K562 (cell line): Measurements from ENCODE around the gene EPO. TPM values are rescaled to one million over a fixed set of nuclear protein-coding genes. Genes with fewer than 3 reads are reported as not detected.

Experiments
- BDP1 ChIP-seq: IDR thresholded peaks from 3 replicates; pipeline ENCODE4 v1.6.1; 2011; ENCODE audit not compliant: insufficient read length, insufficient read depth
- ELF2 ChIP-seq: fragments of 250-450 bp; sonication (Bioruptor Pico); IDR thresholded peaks from 2 replicates; pipeline ENCODE4 v1.5.0; 2021; ENCODE audit warnings: mild to moderate bottlenecking
- ETS2 ChIP-seq: IDR thresholded peaks from 2 replicates; pipeline ENCODE4 v1.6.1; 2016; ENCODE audit warnings: borderline replicate concordance, missing genetic modification characterization, mild to moderate bottlenecking, moderate library complexity, missing compliant biosample characterization; ENCODE audit not compliant: poor library complexity, severe bottlenecking
- KLF13 ChIP-seq: fragments of 450-650 bp; IDR thresholded peaks from 2 replicates; pipeline ENCODE4 v1.6.1; 2016; ENCODE audit warnings: missing genetic modification characterization, low read depth, mild to moderate bottlenecking, missing compliant biosample characterization, moderate library complexity, borderline replicate concordance
- KLF16 ChIP-seq: IDR thresholded peaks from 2 replicates; pipeline ENCODE4 v1.6.1; 2016; ENCODE audit warnings: antibody characterized with exemption
- MAZ ChIP-seq, 2 experiments: fragments of 450-650 bp in 1 of 2; sonication (generic) in 1 of 2; formaldehyde crosslinking; IDR thresholded peaks in 1 of 2; conservative IDR thresholded peaks in 1 of 2; 2 replicates each; pipeline versions ENCODE4 v1.4.0 to v1.5.0; 2020; ENCODE audit warnings: mild to moderate bottlenecking in 1 of 2, missing genetic modification reagents in 1 of 2
- NELFE ChIP-seq: IDR thresholded peaks from 2 replicates; pipeline ENCODE4 v1.6.1; 2011; ENCODE audit warnings: mild to moderate bottlenecking; ENCODE audit not compliant: insufficient read depth, insufficient read length
- NFATC3 ChIP-seq: fragments of 450-650 bp; IDR thresholded peaks from 2 replicates; pipeline ENCODE4 v1.6.1; 2017; ENCODE audit warnings: mild to moderate bottlenecking
- ZBTB7A ChIP-seq: IDR thresholded peaks from 2 replicates; pipeline ENCODE4 v1.6.1; 2011; ENCODE audit warnings: low read depth, mild to moderate bottlenecking, low read length, moderate library complexity, borderline replicate concordance; ENCODE audit not compliant: control insufficient read depth
- ZNF431 ChIP-seq: sonication (generic); formaldehyde crosslinking; IDR thresholded peaks from 2 replicates; pipeline ENCODE4 v1.8.0; 2022; ENCODE audit warnings: mild to moderate bottlenecking, missing genetic modification reagents
- polyA plus RNA-seq, 8 experiments: library from polyadenylated mRNA; depleted of rRNA in 4 of 8; stranded (reverse) in 5 of 8; unstranded in 3 of 8; fragments of >200 nt; fragmentation: Nextera tagmentation in 2 of 8; fragmentation: Illumina TruSeq in 1 of 8; extraction: Ambion mirVana in 2 of 8; extraction: Trizol in 1 of 8; gene quantifications; 2 replicates each; pipeline versions ENCODE4 v1.2.1 to v1.2.3, GENCODE V29; 2011 to 2014; ENCODE audit warnings: inconsistent platforms in 1 of 8, missing spikeins in 1 of 8
- total RNA-seq, 7 experiments: library from RNA; depleted of rRNA in 6 of 7; stranded (reverse); fragments of >200 nt in 6 of 7; fragmentation: Illumina TruSeq in 2 of 7; extraction: Trizol in 2 of 7; gene quantifications; 2 replicates each; pipeline versions ENCODE4 v1.2.1 to v1.2.3, GENCODE V29; 2011 to 2021; ENCODE audit warnings: low replicate concordance in 1 of 7
- TF ChIP-seq, protein P1 (sequence below), 2 experiments: fragments of 450-650 bp in 1 of 2; sonication (generic) in 1 of 2; formaldehyde crosslinking in 1 of 2; IDR thresholded peaks; 2 replicates each; pipeline versions ENCODE4 v1.7.1 to v1.9.0; 2016 to 2022; ENCODE audit warnings: inconsistent platforms in 1 of 2, mild to moderate bottlenecking in 1 of 2, missing genetic modification reagents in 1 of 2
- TF ChIP-seq, protein P2 (sequence below): fragments of 450-650 bp; conservative IDR thresholded peaks from 2 replicates; pipeline ENCODE4 v1.6.1; 2016; ENCODE audit warnings: missing genetic modification characterization, low read depth, mild to moderate bottlenecking, missing compliant biosample characterization, moderate library complexity
- TF ChIP-seq, protein P3 (sequence below): sonication (generic); formaldehyde crosslinking; IDR thresholded peaks from 2 replicates; pipeline ENCODE4 v1.8.1; 2023; ENCODE audit warnings: mild to moderate bottlenecking, missing genetic modification reagents

EPO gene
- total and polyA plus RNA-seq, 9 of the 15 experiments (the other 6 are each of a cell fraction or from before 2014, with no cell fraction given): 0.06 to 0.41 (median 0.07) TPM; not detected in 6

DNA sequence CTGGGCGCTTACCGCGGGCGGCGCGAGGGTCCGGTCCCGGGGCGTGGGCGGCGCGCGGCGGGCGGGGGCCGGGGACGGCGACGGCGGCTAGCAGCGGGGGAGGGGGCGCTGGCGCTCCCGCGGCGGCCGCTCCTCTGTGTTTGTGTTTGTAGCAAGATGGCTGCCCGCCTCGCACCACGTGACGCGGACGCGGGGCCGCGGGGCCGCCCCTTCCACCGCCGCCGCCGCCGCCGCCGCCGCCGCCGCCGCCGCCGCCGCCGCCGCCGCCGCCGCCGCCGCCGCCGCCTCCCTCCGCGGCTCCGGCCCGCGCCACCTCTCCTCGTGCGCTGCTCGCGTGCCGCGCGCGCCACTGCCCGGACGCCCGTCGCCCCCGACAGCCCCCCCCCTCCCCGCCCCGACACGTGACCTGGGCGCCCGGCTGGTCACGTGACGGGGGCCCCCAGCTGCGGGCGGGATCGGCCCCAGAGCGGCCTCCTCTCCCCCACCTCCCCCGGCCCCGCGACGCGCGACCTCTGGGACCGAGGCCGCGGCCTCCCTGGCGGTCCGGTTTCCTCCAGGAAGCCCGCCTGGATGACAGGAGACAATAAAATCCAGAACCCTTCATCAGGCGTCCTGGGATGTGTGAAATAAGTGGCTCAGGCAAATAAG lies 26.0 kb upstream of the EPO start, which contains the start of gene GIGYF1 (continued):
- TF ChIP-seq, protein P1, sequence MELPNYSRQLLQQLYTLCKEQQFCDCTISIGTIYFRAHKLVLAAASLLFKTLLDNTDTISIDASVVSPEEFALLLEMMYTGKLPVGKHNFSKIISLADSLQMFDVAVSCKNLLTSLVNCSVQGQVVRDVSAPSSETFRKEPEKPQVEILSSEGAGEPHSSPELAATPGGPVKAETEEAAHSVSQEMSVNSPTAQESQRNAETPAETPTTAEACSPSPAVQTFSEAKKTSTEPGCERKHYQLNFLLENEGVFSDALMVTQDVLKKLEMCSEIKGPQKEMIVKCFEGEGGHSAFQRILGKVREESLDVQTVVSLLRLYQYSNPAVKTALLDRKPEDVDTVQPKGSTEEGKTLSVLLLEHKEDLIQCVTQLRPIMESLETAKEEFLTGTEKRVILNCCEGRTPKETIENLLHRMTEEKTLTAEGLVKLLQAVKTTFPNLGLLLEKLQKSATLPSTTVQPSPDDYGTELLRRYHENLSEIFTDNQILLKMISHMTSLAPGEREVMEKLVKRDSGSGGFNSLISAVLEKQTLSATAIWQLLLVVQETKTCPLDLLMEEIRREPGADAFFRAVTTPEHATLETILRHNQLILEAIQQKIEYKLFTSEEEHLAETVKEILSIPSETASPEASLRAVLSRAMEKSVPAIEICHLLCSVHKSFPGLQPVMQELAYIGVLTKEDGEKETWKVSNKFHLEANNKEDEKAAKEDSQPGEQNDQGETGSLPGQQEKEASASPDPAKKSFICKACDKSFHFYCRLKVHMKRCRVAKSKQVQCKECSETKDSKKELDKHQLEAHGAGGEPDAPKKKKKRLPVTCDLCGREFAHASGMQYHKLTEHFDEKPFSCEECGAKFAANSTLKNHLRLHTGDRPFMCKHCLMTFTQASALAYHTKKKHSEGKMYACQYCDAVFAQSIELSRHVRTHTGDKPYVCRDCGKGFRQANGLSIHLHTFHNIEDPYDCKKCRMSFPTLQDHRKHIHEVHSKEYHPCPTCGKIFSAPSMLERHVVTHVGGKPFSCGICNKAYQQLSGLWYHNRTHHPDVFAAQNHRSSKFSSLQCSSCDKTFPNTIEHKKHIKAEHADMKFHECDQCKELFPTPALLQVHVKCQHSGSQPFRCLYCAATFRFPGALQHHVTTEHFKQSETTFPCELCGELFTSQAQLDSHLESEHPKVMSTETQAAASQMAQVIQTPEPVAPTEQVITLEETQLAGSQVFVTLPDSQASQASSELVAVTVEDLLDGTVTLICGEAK (IDR thresholded peaks at IDR 0.05): no peak
- TF ChIP-seq, protein P1 (CRISPR knock-in tag; IDR thresholded peaks at IDR 0.05): no peak
- TF ChIP-seq ZBTB7A (peak; percentile 93), KLF13 (tag) (no peak), NELFE (no peak), KLF16 (0 out of 2 replicates have a peak, but pooled peaks have one; percentile 10), MAZ (CRISPR knock-in tag; conservative IDR thresholded peaks at IDR 0.05 in 1 of 2, IDR thresholded peaks at IDR 0.05 in 1 of 2) (peak in 1 of 2 experiments; percentile 85; a peak in 3 of 4 replicates), ZNF431 (CRISPR knock-in tag) (no peak), ELF2 (no peak), NFATC3 (no peak), ETS2 (tag) (no peak), BDP1 (no peak)
- TF ChIP-seq, protein P2, sequence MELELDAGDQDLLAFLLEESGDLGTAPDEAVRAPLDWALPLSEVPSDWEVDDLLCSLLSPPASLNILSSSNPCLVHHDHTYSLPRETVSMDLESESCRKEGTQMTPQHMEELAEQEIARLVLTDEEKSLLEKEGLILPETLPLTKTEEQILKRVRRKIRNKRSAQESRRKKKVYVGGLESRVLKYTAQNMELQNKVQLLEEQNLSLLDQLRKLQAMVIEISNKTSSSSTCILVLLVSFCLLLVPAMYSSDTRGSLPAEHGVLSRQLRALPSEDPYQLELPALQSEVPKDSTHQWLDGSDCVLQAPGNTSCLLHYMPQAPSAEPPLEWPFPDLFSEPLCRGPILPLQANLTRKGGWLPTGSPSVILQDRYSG: no peak
- TF ChIP-seq, protein P3, sequence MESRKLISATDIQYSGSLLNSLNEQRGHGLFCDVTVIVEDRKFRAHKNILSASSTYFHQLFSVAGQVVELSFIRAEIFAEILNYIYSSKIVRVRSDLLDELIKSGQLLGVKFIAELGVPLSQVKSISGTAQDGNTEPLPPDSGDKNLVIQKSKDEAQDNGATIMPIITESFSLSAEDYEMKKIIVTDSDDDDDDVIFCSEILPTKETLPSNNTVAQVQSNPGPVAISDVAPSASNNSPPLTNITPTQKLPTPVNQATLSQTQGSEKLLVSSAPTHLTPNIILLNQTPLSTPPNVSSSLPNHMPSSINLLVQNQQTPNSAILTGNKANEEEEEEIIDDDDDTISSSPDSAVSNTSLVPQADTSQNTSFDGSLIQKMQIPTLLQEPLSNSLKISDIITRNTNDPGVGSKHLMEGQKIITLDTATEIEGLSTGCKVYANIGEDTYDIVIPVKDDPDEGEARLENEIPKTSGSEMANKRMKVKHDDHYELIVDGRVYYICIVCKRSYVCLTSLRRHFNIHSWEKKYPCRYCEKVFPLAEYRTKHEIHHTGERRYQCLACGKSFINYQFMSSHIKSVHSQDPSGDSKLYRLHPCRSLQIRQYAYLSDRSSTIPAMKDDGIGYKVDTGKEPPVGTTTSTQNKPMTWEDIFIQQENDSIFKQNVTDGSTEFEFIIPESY (CRISPR knock-in tag): no peak
